Endothelial cell of umbilical vein (primary cell): ENCODE data around the gene RERGL. TPM values are rescaled to one million over a fixed set of nuclear protein-coding genes. Genes with fewer than 3 reads are reported as not detected.

Source experiments
- BruUV-seq: library from RNA; stranded (reverse); fragments of 400-500 nt; replicated peaks from 2 replicates; lab custom pipeline; 2021; lab: Mats Ljungman, UMichigan
- CTCF ChIA-PET: fragments of 300-600, 350-600 bp; sonication (Branson Sonifier 250); formaldehyde crosslinking; loops from one replicate; lab custom pipeline; 2021; ENCODE audit warnings: antibody characterized with exemption, inconsistent platforms; lab: Charles Lee
- POLR2A ChIA-PET: fragments of 300-600, 350-600 bp; sonication (Branson Sonifier 250); formaldehyde crosslinking; loops from one replicate; lab custom pipeline; 2021; ENCODE audit warnings: antibody characterized with exemption, inconsistent platforms; lab: Charles Lee
- DNase-seq: peaks from one replicate; pipeline ENCODE4 v3.0.0-alpha.2; 2011; ENCODE audit warnings: low read depth, low spot score
- FAIRE-seq: peaks from 2 replicates; lab custom pipeline; 2011; peaks lifted over from hg19 to GRCh38; lab: Jason Lieb, UNC
- H2AFZ ChIP-seq: 2 replicates; pipeline ENCODE4 v1.6.0; 2012; ENCODE audit warnings: low read depth, low read length, control low read depth, inconsistent platforms
- H3K27ac ChIP-seq: 2 replicates; pipeline ENCODE4 v1.5.1; 2011; ENCODE audit warnings: low read depth, mild to moderate bottlenecking, control low read depth, low read length, moderate library complexity; ENCODE audit not compliant: insufficient read depth
- H3K27me3 ChIP-seq, 2 experiments: 2 replicates each; pipeline versions ENCODE4 v1.6.0 to v1.6.1; 2011; ENCODE audit warnings: low read length in 2 of 2, mixed read lengths in 1 of 2; ENCODE audit not compliant: control insufficient read depth in 2 of 2, insufficient read depth in 2 of 2
- H3K36me3 ChIP-seq, 2 experiments: 2 replicates in 1 of 2; 3 replicates in 1 of 2; pipeline ENCODE4 v1.5.1; 2011; ENCODE audit warnings: low read length in 2 of 2, mild to moderate bottlenecking in 1 of 2, moderate library complexity in 1 of 2; ENCODE audit not compliant: control insufficient read depth in 2 of 2, insufficient read depth in 2 of 2; ENCODE audit errors: extremely low read depth in 1 of 2
- H3K4me1 ChIP-seq: 3 replicates; pipeline ENCODE4 v1.5.1; 2011; ENCODE audit warnings: mild to moderate bottlenecking, low read length; ENCODE audit not compliant: control insufficient read depth, insufficient read depth; ENCODE audit errors: extremely low read depth
- H3K4me2 ChIP-seq: 2 replicates; pipeline ENCODE4 v1.6.1; 2011; ENCODE audit warnings: low read length, control low read depth, mixed read lengths; ENCODE audit not compliant: insufficient read depth
- H3K4me3 ChIP-seq, 3 experiments: fragments of 200-600 bp in 1 of 3; sonication (generic), shearing (Covaris generic) in 1 of 3; replicated peaks in 1 of 3; 2 replicates each; pipeline ENCODE4 v1.5.1; 2011 to 2016; ENCODE audit warnings: control low read depth in 3 of 3, low read length in 3 of 3, mild to moderate bottlenecking in 2 of 3, inconsistent platforms in 1 of 3, low read depth in 1 of 3, moderate library complexity in 1 of 3; ENCODE audit not compliant: insufficient read depth in 1 of 3
- H3K79me2 ChIP-seq: 2 replicates; pipeline ENCODE4 v1.6.0; 2012; ENCODE audit warnings: low read length, inconsistent platforms; ENCODE audit not compliant: control insufficient read depth, insufficient read depth
- H3K9ac ChIP-seq: replicated peaks from 2 replicates; pipeline ENCODE3; 2011; ENCODE audit warnings: low read length, control low read depth; ENCODE audit not compliant: insufficient read depth; ENCODE audit errors: extremely low read depth
- H3K9me1 ChIP-seq: replicated peaks from 3 replicates; pipeline ENCODE4 v1.6.0; 2011; ENCODE audit warnings: mild to moderate bottlenecking, low read length; ENCODE audit not compliant: control insufficient read depth, insufficient read depth; ENCODE audit errors: extremely low read depth
- H3K9me3 ChIP-seq: replicated peaks from 2 replicates; pipeline ENCODE4 v1.5.1; 2012; ENCODE audit warnings: low read length, inconsistent platforms; ENCODE audit not compliant: control insufficient read depth, insufficient read depth
- H4K20me1 ChIP-seq: replicated peaks from 2 replicates; pipeline ENCODE3; 2011; ENCODE audit warnings: mild to moderate bottlenecking, low read length; ENCODE audit not compliant: control insufficient read depth, insufficient read depth; ENCODE audit errors: extremely low read depth
- CTCF ChIP-seq, 2 donors: IDR thresholded peaks; 1 replicate in 1 of 2; 2 replicates in 1 of 2; pipeline ENCODE4 v1.5.1; 2011; ENCODE audit warnings: low read length in 2 of 2, mild to moderate bottlenecking in 2 of 2, moderate library complexity in 2 of 2, control low read depth in 1 of 2, inconsistent platforms in 1 of 2, low read depth in 1 of 2; ENCODE audit not compliant: insufficient read depth in 1 of 2; ENCODE audit errors: extremely low read depth in 1 of 2
- EZH2 ChIP-seq: IDR thresholded peaks from 2 replicates; pipeline ENCODE4 v1.6.1; 2012; ENCODE audit warnings: borderline replicate concordance, low read depth, mild to moderate bottlenecking, moderate library complexity, low read length, inconsistent platforms; ENCODE audit not compliant: severe bottlenecking
- FOS ChIP-seq: IDR thresholded peaks from 2 replicates; pipeline ENCODE4 v1.6.1; 2011; ENCODE audit warnings: mild to moderate bottlenecking, low read length, moderate library complexity, borderline replicate concordance; ENCODE audit not compliant: insufficient read depth
- GATA2 ChIP-seq: IDR thresholded peaks from 2 replicates; pipeline ENCODE4 v1.7.0; 2011; ENCODE audit warnings: low read depth, mild to moderate bottlenecking, moderate library complexity, mixed read lengths, low read length; ENCODE audit not compliant: insufficient read length, insufficient read depth
- JUN ChIP-seq: IDR thresholded peaks from 2 replicates; pipeline ENCODE4 v1.6.1; 2011; ENCODE audit warnings: borderline replicate concordance, low read depth; ENCODE audit not compliant: insufficient read length, insufficient read depth
- MAX ChIP-seq: IDR thresholded peaks from 2 replicates; pipeline ENCODE4 v1.6.1; 2011; ENCODE audit not compliant: insufficient read depth, insufficient read length
- MYC ChIP-seq: IDR thresholded peaks from one replicate; pipeline ENCODE4 v1.6.1; 2011; ENCODE audit warnings: mild to moderate bottlenecking, low read depth, low read length
- POLR2A ChIP-seq: IDR thresholded peaks from 2 replicates; pipeline ENCODE4 v1.6.1; 2012; ENCODE audit warnings: low read depth, mild to moderate bottlenecking, control low read depth, low read length
- POLR2AphosphoS5 ChIP-seq: IDR thresholded peaks from 2 replicates; pipeline ENCODE4 v1.6.1; 2012; ENCODE audit warnings: low read depth, mild to moderate bottlenecking, control low read depth, low read length, moderate library complexity; ENCODE audit not compliant: insufficient read depth
- dilution Hi-C: fragments of 300-500 bp; cut with MboI; formaldehyde crosslinking; loops from one replicate; pipeline ENCODE4 v1.15.0; 2019; ENCODE audit warnings: low sequenced_read_pairs; ENCODE audit not compliant: extremely low pct_ligation_motif_present
- intact Hi-C: fragments of 100-400 bp; cut with micrococcal nuclease; formaldehyde crosslinking; loops from one replicate; pipeline ENCODE4 v1.10.0; 2022
- polyA plus RNA-seq, 4 experiments: library from polyadenylated mRNA; depleted of rRNA in 3 of 4; stranded (reverse) in 3 of 4; unstranded in 1 of 4; fragments of >200 nt; gene quantifications; 2 replicates each; pipeline versions ENCODE4 v1.2.1 to v1.2.3, GENCODE V29; 2011 to 2012; ENCODE audit warnings: missing spikeins in 1 of 4
- total RNA-seq: library from RNA; stranded (reverse); gene quantifications from 2 replicates; pipeline ENCODE4 v1.2.3, GENCODE V29; 2021

The RERGL gene
- total and polyA plus RNA-seq, 2 donors (not counting 3 experiments of a cell fraction or from before 2014, with no cell fraction given): not detected

GRCh38 chr12:18074001-18074400, 16.0 kb downstream of the RERGL start:
- BruUV-seq: no TSS peak
- no peaks in the 10 kb centered on the region for H3K9me1 ChIP-seq
- H3K9me3 ChIP-seq: peaks cover 2% of the 10 kb centered on the region
- no peak overlapping the region for H3K9ac ChIP-seq
- ChIA-PET CTCF (no interaction called here), POLR2A (no interaction called here)
- H3K27me3 ChIP-seq: no peaks in the 10 kb centered on the region
- no peaks in the 10 kb centered on the region for H3K36me3 ChIP-seq
- DNase-seq (no peak), FAIRE-seq (no peak)
- no peaks in the 10 kb centered on the region for H4K20me1 ChIP-seq
- dilution Hi-C loops (no loop called here), intact Hi-C loops (no loop called here)
- no peak overlapping the region for H3K27ac ChIP-seq
- H3K4me3 ChIP-seq: no peak overlapping the region
- TF ChIP-seq GATA2 (no peak), MYC (no peak), FOS (no peak)
- H2AFZ ChIP-seq: no peak overlapping the region
- H3K4me2 ChIP-seq: no peak overlapping the region
- H3K79me2 ChIP-seq: no peaks in the 10 kb centered on the region
- no peaks in the 10 kb centered on the region for H3K4me1 ChIP-seq

- intact Hi-C loops: no loop called here
- H3K27me3 ChIP-seq: no peaks in the 10 kb centered on the region
- no peak for DNase-seq
- H3K36me3 ChIP-seq: no peaks in the 10 kb centered on the region
- POLR2A ChIA-PET: no interaction called here
- peaks cover 2% of the 10 kb centered on the region for H3K9me3 ChIP-seq
- no peaks in the 10 kb centered on the region for H3K79me2 ChIP-seq
- H3K4me2 ChIP-seq: no peak overlapping the region
- no peak overlapping the region for H3K4me3 ChIP-seq
- no peaks in the 10 kb centered on the region for H3K9me1 ChIP-seq
- no peak for TF ChIP-seq EZH2
- no peak for TF ChIP-seq CTCF (IDR thresholded peaks at IDR 0.05; ENCODE audit: extremely low read depth in 1 of 2, insufficient read depth in 1 of 2, low read depth in 1 of 2, low read length in 2 of 2)
- TF ChIP-seq POLR2A: no peak
- no peak for TF ChIP-seq MAX
- no peak for TF ChIP-seq JUN
- no peak for TF ChIP-seq POLR2AphosphoS5
- TF ChIP-seq MYC: no peak
- no peak for TF ChIP-seq GATA2
- TF ChIP-seq FOS: no peak
- no peaks in the 10 kb centered on the region for H3K4me1 ChIP-seq
- no peak for FAIRE-seq
- CTCF ChIA-PET: no interaction called here
- no peak overlapping the region for H2AFZ ChIP-seq
- no peak overlapping the region for H3K27ac ChIP-seq
- H4K20me1 ChIP-seq: no peaks in the 10 kb centered on the region
- no TSS peak for BruUV-seq
- no peak overlapping the region for H3K9ac ChIP-seq
- dilution Hi-C loops: no loop called here
Measured at GRCh38 chr12:18072723-18073122, 17.3 kb downstream of the RERGL start.
